ENCODE data around the gene TMEM101. TPM values are rescaled to one million over a fixed set of nuclear protein-coding genes. Genes with fewer than 3 reads are reported as not detected.

The TMEM101 gene
- total and polyA plus RNA-seq, 2 of the 13 experiments (the other 11 are each of a cell fraction or from before 2014, with no cell fraction given): 72.0 to 100 TPM

- TF ChIP-seq, protein P1, sequence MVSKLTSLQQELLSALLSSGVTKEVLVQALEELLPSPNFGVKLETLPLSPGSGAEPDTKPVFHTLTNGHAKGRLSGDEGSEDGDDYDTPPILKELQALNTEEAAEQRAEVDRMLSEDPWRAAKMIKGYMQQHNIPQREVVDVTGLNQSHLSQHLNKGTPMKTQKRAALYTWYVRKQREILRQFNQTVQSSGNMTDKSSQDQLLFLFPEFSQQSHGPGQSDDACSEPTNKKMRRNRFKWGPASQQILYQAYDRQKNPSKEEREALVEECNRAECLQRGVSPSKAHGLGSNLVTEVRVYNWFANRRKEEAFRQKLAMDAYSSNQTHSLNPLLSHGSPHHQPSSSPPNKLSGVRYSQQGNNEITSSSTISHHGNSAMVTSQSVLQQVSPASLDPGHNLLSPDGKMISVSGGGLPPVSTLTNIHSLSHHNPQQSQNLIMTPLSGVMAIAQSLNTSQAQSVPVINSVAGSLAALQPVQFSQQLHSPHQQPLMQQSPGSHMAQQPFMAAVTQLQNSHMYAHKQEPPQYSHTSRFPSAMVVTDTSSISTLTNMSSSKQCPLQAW (CRISPR knock-in tag; IDR thresholded peaks at IDR 0.05): peak; percentile 100
- TF ChIP-seq KLF15 (CRISPR knock-in tag; IDR thresholded peaks at IDR 0.05; ENCODE audit: borderline replicate concordance) (peak; percentile 35; the same call in 1 of the 2 replicates), ZNF879 (CRISPR knock-in tag; IDR thresholded peaks at IDR 0.05) (no peak), SAP130 (CRISPR knock-in tag; IDR thresholded peaks at IDR 0.05; ENCODE audit: low read depth) (peak; percentile 90), MED1 (CRISPR knock-in tag; IDR thresholded peaks at IDR 0.05) (peak; percentile 78), ZNF800 (CRISPR knock-in tag; IDR thresholded peaks at IDR 0.05) (no peak), ZMYM4 (CRISPR knock-in tag; IDR thresholded peaks at IDR 0.05) (peak; percentile 42; the same call in 1 of the 2 replicates), FOXP1 (IDR thresholded peaks at IDR 0.05) (no peak), FOXP1 (CRISPR knock-in tag; IDR thresholded peaks at IDR 0.05) (no peak), SSRP1 (CRISPR knock-in tag; IDR thresholded peaks at IDR 0.05) (no peak), ERF (CRISPR knock-in tag; IDR thresholded peaks at IDR 0.05) (peak; percentile 59; the same call in 1 of the 2 replicates), ZNF460 (CRISPR knock-in tag; IDR thresholded peaks at IDR 0.05; ENCODE audit: borderline replicate concordance) (peak; percentile 54; the same call in 1 of the 2 replicates), ZNF747 (CRISPR knock-in tag; IDR thresholded peaks at IDR 0.05; ENCODE audit: borderline replicate concordance) (no peak; the same call in 1 of the 2 replicates), GPN1 (CRISPR knock-in tag; IDR thresholded peaks at IDR 0.05; ENCODE audit: borderline replicate concordance) (no peak), ZNF335 (CRISPR knock-in tag; IDR thresholded peaks at IDR 0.05) (peak; percentile 44; the same call in 1 of the 2 replicates), KDM2A (CRISPR knock-in tag; IDR thresholded peaks at IDR 0.05; ENCODE audit: borderline replicate concordance, low read depth) (peak; percentile 23; the same call in 1 of the 2 replicates), SIN3A (IDR thresholded peaks at IDR 0.05; ENCODE audit: borderline replicate concordance, low read depth, low read length) (no peak), IRF1 (CRISPR knock-in tag; IDR thresholded peaks at IDR 0.05; ENCODE audit: low read depth) (no peak), NFE2 (CRISPR knock-in tag; IDR thresholded peaks at IDR 0.05) (no peak), HMG20B (CRISPR knock-in tag; conservative IDR thresholded peaks at IDR 0.05) (no peak)
- TF ChIP-seq, protein P2, sequence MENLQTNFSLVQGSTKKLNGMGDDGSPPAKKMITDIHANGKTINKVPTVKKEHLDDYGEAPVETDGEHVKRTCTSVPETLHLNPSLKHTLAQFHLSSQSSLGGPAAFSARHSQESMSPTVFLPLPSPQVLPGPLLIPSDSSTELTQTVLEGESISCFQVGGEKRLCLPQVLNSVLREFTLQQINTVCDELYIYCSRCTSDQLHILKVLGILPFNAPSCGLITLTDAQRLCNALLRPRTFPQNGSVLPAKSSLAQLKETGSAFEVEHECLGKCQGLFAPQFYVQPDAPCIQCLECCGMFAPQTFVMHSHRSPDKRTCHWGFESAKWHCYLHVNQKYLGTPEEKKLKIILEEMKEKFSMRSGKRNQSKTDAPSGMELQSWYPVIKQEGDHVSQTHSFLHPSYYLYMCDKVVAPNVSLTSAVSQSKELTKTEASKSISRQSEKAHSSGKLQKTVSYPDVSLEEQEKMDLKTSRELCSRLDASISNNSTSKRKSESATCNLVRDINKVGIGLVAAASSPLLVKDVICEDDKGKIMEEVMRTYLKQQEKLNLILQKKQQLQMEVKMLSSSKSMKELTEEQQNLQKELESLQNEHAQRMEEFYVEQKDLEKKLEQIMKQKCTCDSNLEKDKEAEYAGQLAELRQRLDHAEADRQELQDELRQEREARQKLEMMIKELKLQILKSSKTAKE (CRISPR knock-in tag; IDR thresholded peaks at IDR 0.05; ENCODE audit: borderline replicate concordance): no peak
- TF ChIP-seq, protein P3, sequence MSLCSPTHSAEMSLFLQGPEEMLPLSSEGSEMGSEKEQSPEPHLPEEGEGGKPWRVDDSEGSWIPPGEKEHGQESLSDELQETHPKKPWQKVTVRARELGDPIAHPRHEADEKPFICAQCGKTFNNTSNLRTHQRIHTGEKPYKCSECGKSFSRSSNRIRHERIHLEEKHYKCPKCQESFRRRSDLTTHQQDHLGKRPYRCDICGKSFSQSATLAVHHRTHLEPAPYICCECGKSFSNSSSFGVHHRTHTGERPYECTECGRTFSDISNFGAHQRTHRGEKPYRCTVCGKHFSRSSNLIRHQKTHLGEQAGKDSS (CRISPR knock-in tag; IDR thresholded peaks at IDR 0.05; ENCODE audit: borderline replicate concordance, low read depth): 0 out of 2 replicates have a peak, but pooled peaks have one; percentile 45
- TF ChIP-seq, protein P4, sequence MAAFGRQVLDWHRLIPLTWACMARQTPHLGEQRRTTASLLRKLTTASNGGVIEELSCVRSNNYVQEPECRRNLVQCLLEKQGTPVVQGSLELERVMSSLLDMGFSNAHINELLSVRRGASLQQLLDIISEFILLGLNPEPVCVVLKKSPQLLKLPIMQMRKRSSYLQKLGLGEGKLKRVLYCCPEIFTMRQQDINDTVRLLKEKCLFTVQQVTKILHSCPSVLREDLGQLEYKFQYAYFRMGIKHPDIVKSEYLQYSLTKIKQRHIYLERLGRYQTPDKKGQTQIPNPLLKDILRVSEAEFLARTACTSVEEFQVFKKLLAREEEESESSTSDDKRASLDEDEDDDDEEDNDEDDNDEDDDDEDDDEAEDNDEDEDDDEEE (CRISPR knock-in tag; IDR thresholded peaks at IDR 0.05): no peak
Observed at GRCh38 chr17:44001461-44001920, 13.3 kb downstream of the TMEM101 start (continued).

Measured in HepG2 (cell line).